Left renal pelvis (tissue), 4 donors: Measurements from ENCODE around the gene ADPRH. TPM values are rescaled to one million over a fixed set of nuclear protein-coding genes. Genes with fewer than 3 reads are reported as not detected.

Experiments
- DNase-seq, 4 donors: peaks; one replicate each; pipeline ENCODE4 v3.0.0-alpha.2; 2013; ENCODE audit warnings: low read depth in 4 of 4, low spot score in 3 of 4
- polyA plus RNA-seq, 4 donors: library from polyadenylated mRNA; unstranded; fragments of 120-200 nt; gene quantifications; one replicate each; pipeline ENCODE4 v1.2.1, GENCODE V29; 2013; ENCODE audit not compliant: insufficient read length in 4 of 4

The ADPRH gene
- polyA plus RNA-seq, 4 donors = 3.2 to 6.8 (median 6.5) TPM

DNA sequence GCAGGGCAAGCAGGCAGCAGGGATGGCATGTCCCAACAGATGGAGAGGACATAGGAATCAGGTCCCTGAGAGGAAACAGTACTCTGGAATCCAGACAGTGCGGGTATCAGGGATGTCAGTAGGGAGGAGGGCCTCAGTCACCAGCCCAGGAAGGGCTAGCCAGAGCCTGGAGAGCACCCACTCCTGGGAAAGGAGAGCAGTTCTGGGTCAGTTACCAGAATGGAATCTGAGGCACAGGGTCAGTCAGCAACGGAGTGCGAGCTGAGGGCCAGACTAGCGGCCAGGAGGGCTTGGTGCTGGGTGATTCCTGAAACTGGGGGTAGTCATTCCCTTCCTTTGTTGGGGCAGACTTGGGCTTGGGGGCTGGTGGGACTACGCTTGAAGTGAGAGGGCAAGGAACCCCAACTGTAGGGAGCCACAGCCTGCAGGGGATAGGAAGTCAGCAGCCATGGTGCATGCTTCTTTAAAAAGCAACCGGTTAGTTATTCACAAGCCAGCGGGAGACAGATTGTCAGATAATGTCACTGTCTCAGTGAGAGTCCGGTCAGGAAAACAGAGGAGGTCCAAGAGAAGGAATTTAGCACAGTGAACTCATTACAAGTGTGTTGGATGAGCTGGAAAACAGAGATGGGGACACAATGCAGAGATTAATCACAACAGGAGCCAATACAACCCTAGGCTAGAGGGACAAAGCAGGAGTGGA is 46.3 kb downstream of the ADPRH start:
- DNase-seq = no peak

DNA sequence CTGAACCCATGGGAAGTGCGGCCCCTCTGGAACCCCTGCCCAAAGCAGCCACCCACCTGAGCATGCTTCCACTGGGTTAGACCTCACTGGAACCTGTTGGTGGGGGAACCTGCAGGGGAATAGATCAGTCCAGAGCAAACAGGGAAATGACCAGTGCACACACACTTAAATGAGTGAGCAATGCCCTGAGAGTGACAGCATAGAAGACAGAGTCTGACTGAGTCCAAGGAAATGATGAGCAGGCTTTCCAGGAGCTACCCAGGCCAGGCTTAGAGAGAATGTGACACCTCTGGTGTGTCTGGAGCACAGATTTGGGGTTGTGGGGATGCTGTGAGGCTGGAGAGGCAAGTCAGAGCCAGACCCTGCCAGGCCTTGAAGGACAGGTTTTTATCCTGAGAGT is 46.9 kb downstream of the ADPRH start:
- no peak for DNase-seq

DNA sequence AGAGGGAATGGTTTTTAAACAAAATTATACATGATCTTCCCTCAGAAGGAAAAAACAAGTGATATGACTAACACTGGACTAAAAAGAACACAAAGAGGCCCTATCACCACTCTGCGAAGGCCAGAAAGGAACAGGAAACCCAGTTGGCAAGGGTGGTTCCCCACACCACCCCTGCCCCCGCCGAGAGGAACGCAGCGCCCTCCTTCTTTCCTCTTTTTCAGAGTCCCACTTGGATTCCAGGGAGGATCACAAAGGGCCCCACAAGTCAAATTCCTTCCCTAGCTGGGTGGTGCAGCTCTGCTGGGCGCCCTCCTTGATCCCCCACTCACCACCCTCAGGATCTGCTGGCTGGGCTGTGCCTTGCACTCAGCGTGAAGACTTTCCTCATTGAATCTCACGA is 48.2 kb downstream of the ADPRH start:
- DNase-seq = no peak

DNA sequence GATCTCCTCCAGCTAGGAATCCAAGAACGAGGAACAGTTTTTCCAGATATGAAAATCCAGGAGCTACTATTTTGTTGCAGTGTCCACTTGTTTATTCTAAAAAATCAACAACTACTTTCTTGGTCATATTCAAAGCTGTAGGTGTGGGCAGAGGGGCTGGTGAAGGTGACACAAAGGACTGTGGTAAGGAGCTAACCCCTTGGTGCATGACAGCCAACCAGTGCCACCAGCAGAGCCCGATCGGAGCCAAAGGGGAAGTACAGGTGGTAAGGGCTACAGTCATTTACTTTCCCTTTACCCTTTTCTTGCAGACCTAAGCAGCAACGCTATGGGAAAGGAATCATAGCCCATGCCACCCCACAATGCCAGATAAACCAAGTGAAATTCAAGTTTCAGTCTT is 49.1 kb downstream of the ADPRH start:
- DNase-seq = no peak

DNA sequence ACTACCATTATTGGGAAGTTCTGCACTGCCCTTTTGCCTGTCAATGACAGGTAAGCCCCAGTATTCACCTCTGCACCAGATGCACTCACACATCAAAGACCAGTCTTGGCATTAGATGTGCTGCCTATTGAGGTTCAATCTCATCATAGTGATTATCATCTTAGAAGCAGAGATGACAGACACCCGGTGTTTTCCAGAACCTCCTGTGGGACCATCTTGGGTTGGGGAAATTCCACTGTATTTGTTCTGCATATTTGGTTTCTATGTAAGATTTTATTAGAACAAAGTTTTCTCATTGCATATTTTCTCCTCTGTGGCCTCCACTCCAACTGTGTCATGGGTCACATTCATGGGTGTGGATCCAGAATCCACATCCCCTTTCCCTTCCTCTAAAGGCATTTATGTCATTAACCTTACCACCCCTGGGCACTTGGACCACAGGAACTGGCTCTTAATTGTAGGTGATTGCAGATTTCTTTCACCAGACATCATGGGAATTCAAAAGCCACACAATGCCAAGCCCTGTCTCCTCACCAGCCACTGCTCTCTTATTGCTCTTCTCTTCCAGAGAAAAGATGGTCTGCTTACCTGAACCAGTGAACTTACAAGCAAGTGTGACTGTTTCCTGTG is 49.6 kb downstream of the ADPRH start:
- DNase-seq = no peak

DNA sequence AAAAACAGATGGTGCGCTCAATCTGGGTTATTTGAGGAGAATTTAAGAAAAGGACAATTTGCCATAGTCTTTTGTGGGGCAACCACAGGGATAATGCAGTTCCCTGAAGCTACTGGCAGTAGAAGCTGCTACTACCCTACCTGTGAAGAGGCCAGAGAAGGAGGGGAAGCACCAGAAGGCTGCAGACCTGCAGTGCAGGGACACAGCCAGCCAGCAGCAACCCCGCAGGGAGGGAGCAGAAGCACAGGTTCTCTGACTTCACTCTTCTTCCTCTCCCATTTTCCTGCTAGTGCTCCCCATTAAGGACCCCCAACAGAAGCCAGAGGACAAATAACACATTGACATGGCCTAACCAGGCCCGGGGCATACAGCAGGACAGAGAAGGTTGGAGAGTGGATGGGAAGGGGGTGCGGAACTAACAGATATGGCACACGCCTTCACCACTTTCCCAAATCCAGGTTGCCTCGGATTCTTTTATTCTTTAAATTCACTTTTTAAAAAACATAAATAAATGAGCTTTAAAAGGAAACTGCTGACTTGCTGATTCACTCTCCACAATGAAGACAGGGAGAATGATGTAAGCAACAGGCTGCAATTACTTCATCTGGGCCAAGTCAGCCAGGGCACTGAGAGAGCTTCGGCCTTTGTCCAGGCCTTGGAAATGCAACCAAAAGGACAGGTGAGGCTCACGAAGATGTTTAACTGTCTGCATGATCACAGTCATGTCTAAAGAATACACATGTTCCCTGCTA is 51.0 kb downstream of the ADPRH start:
- no peak for DNase-seq

DNA sequence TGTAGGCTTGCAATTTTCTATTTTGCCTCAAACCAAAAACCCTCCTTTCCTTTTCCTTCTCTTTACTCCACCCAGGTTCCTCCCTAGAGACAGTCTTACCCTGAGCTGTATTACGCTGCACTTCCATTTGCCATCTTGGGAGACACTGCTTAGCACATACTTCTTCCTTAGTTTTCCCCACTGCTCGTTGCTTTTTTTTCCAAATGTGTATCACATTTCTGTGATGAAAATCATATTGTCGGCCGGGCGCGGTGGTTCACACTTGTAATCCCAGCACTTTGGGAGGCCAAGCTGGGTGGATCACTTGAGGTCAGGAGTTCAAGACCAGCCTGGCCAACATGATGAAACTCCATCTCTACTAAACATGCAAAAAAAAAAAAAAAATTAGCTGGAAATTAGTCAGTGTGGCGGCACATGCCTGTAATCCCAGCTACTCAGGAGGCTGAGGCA is 51.6 kb downstream of the ADPRH start:
- no peak for DNase-seq

DNA sequence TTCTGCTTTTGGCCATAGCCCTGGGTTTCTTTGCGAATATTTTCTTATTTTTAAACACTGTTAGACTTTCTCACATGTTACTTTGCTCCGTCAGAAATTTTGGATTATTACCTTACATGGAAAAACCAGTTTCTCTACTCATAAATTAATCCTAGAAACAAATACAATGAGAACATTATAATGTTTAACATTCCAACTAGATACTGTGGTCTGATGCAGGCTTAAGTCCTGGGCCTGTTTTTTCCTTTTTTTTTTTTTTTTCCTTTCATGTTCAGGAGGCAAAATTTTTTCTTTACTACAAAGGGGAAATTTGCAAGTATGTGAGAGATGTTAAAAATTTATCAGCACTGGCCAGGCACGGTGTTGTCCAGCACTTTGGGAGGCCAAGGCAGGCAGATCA is 52.2 kb downstream of the ADPRH start:
- no peak for DNase-seq

DNA sequence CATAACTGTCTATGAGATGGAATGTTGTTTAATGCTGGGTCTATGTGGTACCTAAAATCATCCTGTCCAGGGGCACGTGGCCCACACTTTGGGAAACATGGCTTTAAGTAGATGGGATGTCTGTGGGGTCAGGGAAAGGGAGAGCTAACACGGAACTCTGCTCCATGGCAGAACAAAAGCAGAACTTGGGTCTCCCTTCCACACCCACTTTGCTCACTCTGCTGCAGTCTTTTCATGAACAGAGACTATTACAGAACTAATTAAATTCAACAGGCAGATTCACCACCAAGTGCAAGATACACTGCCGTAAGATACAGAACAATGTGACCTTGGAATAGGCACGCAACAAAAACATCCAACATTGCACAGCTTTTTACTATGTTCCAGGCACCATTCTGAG is 52.9 kb downstream of the ADPRH start:
- DNase-seq = no peak

DNA sequence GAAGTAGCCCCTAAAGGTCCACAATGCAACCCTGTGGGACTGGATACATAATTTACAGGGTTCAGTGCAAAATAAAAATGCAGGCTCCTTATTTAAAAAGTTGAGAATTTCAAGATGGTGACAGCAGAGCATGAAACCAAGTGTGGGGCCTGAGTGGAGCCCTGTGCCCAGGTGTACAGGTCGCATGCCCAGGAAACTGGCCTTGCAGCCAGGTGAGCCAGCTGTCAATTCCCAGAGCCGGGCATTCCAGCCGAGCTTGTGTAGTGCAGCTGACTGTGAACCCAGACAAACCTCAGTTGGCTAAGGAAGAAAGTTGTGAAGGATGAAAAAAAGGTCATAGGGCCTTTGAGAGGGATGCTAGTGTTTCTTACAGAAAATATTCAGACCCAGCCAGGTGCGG is 53.5 kb downstream of the ADPRH start:
- no peak for DNase-seq

DNA sequence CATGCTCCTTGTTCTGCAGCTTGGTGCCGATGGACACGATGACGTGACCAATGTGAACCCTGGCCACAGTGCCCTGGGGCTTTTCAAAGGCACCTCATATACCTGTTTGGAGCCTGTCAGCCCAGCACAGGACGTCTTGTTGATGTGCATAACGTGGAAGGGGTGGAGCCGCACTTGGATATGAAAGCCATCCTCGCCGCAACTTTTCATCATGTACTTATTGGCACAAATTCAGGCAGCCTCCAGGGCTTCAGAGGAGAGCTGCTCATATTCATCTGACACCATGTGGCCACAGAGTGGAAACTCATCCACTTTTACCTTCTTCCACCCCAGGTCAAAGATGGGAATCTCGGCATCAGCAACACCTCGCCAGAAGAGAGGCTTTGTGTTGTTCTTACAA is 56.4 kb downstream of the ADPRH start:
- DNase-seq = no peak

DNA sequence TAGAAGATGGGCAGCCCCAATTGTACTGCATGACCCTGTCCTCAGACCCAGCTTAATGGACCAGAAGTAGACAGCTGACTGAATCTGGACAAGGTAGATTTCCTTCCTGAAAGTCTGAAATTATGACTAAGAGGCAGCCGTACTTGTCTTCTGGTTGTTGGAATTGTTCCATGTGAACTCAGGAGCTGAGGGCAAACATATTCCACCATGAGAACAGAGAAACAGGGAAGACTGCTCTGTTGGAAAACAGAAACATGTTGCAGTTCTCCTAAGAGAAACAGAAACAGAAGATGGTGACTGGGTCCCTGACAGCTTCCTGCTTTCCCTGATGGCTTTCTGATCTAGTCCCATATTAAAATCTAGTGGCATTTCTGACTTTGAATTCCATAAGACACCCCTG is 57.0 kb downstream of the ADPRH start:
- no peak for DNase-seq

DNA sequence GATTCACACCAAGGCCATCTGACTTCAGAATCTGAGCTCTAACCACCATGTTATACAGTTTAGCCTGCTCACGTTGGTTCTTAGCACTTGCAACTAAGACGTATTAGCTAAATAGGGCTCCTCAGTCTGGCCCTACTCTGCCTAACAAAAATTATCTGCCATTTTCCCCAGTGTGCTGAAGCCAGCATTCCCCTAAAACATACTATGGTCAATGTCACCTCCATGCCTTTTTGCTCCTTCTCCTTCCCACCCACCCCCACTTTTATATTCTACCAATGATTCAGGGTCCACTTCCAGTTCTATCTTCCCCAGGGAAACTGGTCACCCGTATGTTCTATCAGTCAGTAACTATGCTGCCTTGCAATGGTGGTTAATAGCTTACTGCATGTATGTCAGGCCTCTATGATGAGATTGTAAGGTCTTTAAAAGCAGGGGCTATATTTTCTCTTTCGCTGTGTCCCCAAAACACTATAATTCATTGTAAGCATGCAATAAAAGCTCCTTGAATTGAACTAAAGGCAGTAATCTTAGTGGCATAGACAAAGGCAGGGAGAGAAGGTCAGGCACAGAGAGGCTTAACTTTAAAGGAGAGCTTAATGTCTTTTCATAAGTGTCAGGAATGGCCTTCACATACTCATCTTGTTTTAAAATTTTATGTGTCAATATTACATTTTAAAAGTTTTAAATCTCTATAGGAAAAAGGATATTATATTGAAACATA is 57.8 kb downstream of the ADPRH start:
- DNase-seq = no peak

DNA sequence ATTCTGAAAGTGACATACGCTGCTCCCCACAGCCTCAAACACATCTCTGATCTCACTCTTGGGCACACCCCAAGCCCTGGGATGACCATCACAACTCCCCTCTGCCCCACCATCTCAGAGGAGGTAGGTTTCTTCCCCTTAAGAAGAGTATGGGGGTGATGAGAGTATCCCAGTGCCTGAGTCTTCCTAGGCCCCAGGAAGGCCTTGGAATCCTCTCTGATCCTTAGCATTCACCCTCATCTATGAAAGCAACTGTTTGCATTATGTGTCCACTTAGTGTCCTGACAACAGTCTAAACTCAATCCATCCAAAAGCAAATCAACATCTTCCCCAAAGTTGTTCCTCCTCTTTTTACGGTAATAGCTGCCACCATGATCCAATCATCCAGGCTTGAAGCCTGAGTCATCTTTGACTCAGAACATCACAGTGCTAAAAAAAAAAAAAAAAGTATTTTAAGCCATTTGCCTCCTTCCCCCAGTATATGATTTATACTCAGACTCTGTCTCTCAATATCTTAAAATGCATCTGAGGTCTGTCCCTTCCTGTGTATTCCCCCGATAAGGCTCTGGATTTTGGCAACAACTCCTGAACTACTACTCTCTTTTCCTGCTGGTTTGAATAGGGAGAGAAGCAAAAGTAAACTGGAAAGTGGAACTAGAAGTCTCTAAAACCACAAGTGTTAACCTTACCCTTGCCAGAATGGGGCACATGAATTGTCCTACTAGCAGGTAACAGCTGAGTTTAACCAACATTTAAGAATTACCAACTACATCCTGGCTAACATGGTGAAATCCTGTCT is 58.6 kb downstream of the ADPRH start:
- DNase-seq = no peak

Other genes starting within 250 kb of the ADPRH start
- 10 to 100 TPM; 47.5 to 81.1 (median 56.8) TPM for gene TMEM39A, start 115.9 kb upstream of the ADPRH start, polyA plus RNA-seq
- 10 to 100 TPM; 19.5 to 29.2 (median 27.0) TPM for gene POGLUT1, start 110.5 kb upstream of the ADPRH start, polyA plus RNA-seq
- 100 to 1,000 TPM in 3 of 4 donors, 10 to 100 TPM in 1; 70.0 to 119 (median 109) TPM for gene TIMMDC1, start 80.9 kb upstream of the ADPRH start, polyA plus RNA-seq
- gene CD80, start 19.9 kb upstream of the ADPRH start, polyA plus RNA-seq = under 1 TPM; 0.12 to 0.45 (median 0.30) TPM
- gene PLA1A, start 18.4 kb downstream of the ADPRH start, polyA plus RNA-seq = 1 to 10 TPM in 3 of 4 donors, under 1 TPM in 1; 0.35 to 7.6 (median 7.2) TPM
- gene POPDC2, start 81.1 kb downstream of the ADPRH start, polyA plus RNA-seq = 1 to 10 TPM; 2.7 to 8.4 (median 4.5) TPM
- gene COX17, start 97.9 kb downstream of the ADPRH start, polyA plus RNA-seq = 10 to 100 TPM; 20.7 to 64.0 (median 48.0) TPM
- 10 to 100 TPM in 3 of 4 donors, 1 to 10 TPM in 1; 5.1 to 33.5 (median 25.6) TPM for gene CFAP91, start 123.5 kb downstream of the ADPRH start, polyA plus RNA-seq
- gene NR1I2, start 202.6 kb downstream of the ADPRH start, polyA plus RNA-seq = 1 to 10 TPM in 1 of 4 donors, under 1 TPM in 3; 0.18 to 1.1 (median 0.67) TPM